Right renal cortex interstitium (tissue), 3 donors: ENCODE data around the gene GPC5. TPM values are rescaled to one million over a fixed set of nuclear protein-coding genes. Genes with fewer than 3 reads are reported as not detected.
"Not testable (repeated sequence)": the region's sequence is repeated elsewhere in the genome, so short reads cannot be mapped to it uniquely, and the experiment has no call there.

Experiments used
- DNase-seq, 3 donors: peaks; one replicate each; pipeline ENCODE4 v3.0.0-alpha.2; 2013; ENCODE audit warnings: low read depth in 3 of 3, low spot score in 2 of 3
- polyA plus RNA-seq, 3 donors: library from polyadenylated mRNA; unstranded; fragments of 120-200 nt; gene quantifications; one replicate each; pipeline ENCODE4 v1.2.1, GENCODE V29; 2013; ENCODE audit not compliant: insufficient read length in 3 of 3

The GPC5 gene
- polyA plus RNA-seq, 3 donors: 3.5 to 6.2 (median 4.8) TPM

- no peak for DNase-seq
Measured at GRCh38 chr13:91748416-91749089, 350.1 kb downstream of the GPC5 start.

- DNase-seq: no peak
Measured at GRCh38 chr13:91758724-91759123, 360.3 kb downstream of the GPC5 start.

- DNase-seq: no peak
Measured at GRCh38 chr13:91762957-91763356, 364.5 kb downstream of the GPC5 start.

GRCh38 chr13:91764527-91764926 is 366.1 kb downstream of the GPC5 start:
- DNase-seq: no peak

- DNase-seq: no peak
Measured at GRCh38 chr13:91767651-91768050, 369.2 kb downstream of the GPC5 start.

- DNase-seq: no peak
Measured at GRCh38 chr13:91768746-91769145, 370.3 kb downstream of the GPC5 start.

GRCh38 chr13:91771229-91771628 is 372.8 kb downstream of the GPC5 start:
- DNase-seq: no peak

- no peak for DNase-seq
Measured at GRCh38 chr13:91773591-91774227, 375.3 kb downstream of the GPC5 start.

- DNase-seq: no peak
Measured at GRCh38 chr13:91774397-91774796, 376.0 kb downstream of the GPC5 start.

GRCh38 chr13:91776611-91777193 is 378.3 kb downstream of the GPC5 start:
- DNase-seq: no peak

- no peak for DNase-seq
Measured at GRCh38 chr13:91778123-91778522, 379.7 kb downstream of the GPC5 start.

GRCh38 chr13:91781982-91782691 is 383.7 kb downstream of the GPC5 start:
- DNase-seq: not testable (repeated sequence)

- DNase-seq: no peak
Measured at GRCh38 chr13:91785431-91786119, 387.2 kb downstream of the GPC5 start.

GRCh38 chr13:91792054-91792453 is 393.6 kb downstream of the GPC5 start:
- no peak for DNase-seq

GRCh38 chr13:91797567-91797966 is 399.1 kb downstream of the GPC5 start:
- DNase-seq: no peak

- not testable (repeated sequence) for DNase-seq
Measured at GRCh38 chr13:91798338-91798737, 399.9 kb downstream of the GPC5 start.

GRCh38 chr13:91801772-91802171 is 403.4 kb downstream of the GPC5 start:
- not testable (repeated sequence) for DNase-seq

- no peak for DNase-seq
Measured at GRCh38 chr13:91802957-91803356, 404.5 kb downstream of the GPC5 start.

- no peak for DNase-seq
Measured at GRCh38 chr13:91804724-91805123, 406.3 kb downstream of the GPC5 start.

GRCh38 chr13:91805605-91806004 is 407.2 kb downstream of the GPC5 start:
- no peak for DNase-seq

- no peak for DNase-seq
Measured at GRCh38 chr13:91809161-91809560, 410.7 kb downstream of the GPC5 start.
